ENCODE data around the gene MKS1.

Gene MKS1

GRCh38 chr17:58219007-58219788 lies at the start of gene MKS1:
MKS1 (minus strand) TSS chr17:58219255; CDS start chr17:58219230, 25 bp downstream.
- DNase-seq: peak; percentile 83

GRCh38 chr17:58268326-58268725 lies 49.3 kb upstream of the MKS1 start:
- DNase-seq: no peak

- no peak for DNase-seq
Measured at GRCh38 chr17:58267347-58268324, 48.6 kb upstream of the MKS1 start.

DNA sequence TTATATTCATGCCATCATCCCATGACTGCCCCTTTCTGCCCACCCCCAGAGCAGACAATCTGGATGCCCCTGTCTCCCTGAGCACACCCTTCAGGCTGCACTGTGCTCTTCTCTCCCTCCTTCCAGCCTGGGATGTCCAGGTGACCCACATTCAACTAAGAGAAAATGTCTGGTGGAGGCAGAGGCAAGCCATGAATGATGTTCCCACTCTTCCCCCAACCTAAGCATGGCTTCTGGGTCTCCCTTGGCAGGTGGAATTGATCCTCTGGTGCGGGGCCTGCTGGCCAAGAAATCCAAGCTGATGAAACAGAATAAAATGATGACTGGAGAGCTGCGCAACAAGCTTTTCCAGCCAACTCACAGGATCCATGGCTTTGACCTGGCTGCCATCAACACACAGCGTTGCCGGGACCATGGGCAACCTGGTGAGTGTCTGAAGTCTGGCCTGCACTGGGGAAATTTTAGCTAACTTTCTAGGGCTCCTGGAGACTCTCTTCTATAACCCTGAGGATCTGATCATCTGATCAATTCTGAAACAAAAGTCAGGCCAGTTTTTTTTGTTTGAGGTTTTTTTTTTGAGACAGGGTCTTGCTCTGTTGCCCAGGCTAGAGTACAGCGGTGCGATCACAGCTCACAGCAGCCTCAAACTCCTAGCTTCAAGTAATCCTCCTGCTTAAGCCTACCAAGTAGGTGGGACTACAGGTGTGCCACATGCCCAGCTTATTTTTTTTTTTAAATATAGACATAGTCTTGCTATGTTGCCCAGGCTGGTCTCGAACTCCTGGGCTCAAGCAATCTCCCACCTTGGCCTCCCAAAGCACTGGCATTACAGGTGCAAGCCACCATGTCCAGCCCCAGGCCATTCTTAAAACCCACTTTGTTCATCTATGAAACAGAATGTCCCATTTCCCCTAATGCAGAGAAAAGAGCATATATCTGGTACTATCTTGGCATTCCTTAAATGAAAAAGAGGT lies 47.1 kb upstream of the MKS1 start:
- no peak for DNase-seq

GRCh38 chr17:58265271-58265670 lies 46.2 kb upstream of the MKS1 start:
- DNase-seq: no peak

- DNase-seq: no peak
Measured at GRCh38 chr17:58264407-58265103, 45.5 kb upstream of the MKS1 start.

GRCh38 chr17:58263773-58264172 lies 44.7 kb upstream of the MKS1 start:
- DNase-seq: no peak

DNA sequence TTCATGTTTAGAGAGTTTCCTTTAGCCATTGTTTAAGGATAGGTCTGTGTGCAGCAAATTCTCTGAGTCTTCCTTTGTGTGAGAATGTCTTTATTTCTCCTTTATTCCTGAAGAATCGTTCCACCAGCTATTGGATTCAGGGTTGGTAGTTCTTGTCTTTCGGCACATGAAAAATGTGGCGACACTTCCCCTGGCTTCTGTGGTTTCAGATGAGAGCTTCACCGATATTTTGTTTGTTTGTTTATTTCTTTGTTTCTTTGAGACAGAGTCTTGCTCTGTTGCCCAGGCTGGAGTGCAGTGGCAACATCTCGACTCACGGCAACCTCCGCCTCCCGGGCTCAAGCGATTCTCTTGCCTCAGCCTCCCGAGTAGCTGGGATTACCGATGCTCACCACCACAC lies 43.1 kb upstream of the MKS1 start:
- no peak for DNase-seq

DNA sequence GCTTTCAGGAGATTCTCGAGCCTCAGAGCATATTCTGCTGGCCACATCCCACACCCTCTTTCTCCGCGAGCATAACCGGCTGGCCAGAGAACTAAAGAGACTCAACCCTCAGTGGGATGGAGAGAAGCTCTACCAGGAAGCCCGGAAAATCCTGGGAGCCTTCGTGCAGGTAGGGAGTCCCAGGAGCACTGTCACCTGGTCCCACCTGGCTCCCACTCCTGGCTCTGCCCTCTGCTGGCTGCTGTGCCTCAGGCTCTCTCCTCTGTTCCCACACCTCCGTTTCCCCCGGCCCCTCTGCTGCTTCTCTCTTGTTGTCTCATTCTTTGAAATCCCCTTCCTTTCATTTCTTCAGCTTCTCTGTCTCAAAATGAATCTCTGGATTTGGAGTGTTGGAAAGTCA lies 35.7 kb upstream of the MKS1 start:
- DNase-seq: no peak

DNA sequence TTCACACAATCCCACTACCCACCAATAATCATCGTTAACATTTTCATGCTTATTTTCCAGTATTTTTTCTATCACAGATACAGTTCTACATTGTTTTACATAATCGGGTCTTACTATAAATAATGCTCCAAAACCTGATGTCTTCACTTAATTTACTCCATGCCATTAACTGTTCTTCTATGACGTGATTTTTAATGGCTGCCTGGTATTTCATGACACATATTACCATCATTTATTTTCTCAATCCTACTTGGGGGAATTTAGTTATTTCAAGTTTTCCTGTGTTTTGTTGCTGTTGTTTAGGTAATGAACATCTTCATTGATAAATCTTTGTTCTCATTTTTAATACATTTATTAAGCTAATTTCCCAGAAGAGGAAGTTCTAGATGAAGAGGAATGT lies 34.0 kb upstream of the MKS1 start:
- no peak for DNase-seq

DNA sequence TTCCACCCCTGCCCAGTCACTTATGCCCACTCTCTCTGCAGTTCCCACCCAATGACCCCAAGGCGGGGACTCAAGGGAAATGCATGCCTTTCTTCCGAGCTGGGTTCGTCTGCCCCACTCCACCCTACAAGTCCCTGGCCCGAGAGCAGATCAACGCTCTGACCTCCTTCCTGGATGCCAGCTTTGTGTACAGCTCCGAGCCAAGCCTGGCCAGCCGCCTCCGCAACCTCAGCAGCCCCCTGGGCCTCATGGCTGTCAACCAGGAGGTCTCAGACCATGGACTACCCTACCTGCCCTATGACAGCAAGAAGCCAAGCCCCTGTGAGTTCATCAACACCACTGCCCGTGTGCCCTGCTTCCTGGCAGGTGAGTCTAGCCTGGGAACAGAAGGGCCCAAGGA lies 33.1 kb upstream of the MKS1 start:
- no peak for DNase-seq

- no peak for DNase-seq
Measured at GRCh38 chr17:58250344-58251011, 31.4 kb upstream of the MKS1 start.

DNA sequence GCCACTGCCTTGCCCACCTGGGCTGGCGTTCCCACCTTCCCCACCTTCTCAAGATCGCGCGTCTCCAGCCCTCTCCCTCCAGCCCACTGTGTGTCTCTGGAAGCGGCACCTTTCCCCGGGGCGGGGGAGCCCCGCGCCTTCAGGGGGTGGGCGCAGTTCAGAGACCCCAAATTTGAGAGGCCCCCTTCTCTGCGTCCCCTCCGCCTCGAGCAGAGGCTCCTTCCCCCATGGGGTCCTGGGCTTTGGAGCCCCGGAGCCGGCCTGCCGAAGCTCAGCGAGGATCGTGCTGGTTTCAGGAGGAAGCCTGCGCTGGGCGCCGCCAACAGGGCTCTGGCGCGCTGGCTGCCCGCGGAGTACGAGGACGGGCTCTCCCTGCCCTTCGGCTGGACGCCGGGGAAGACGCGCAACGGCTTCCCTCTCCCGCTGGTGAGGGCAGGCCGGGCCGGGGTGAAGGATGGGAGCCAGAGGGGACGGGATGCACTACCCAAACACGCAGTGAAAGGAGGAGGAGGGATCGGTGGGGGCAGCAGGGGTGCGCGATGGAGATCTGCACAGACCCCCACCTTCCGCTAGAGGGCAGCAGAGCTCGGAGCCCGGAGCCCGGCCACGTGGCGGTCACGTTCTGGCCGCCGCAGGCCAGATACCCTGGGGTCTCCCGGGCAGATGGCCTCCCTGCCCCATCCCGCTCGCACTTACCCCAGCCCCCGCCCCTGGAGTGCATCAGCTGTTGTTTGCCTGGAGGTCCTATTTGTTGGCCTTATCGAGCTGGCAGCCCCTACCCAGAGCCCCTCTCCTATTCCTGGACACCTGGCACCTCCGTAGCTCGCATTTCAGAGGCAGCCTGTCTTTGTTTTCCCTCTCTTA lies 30.4 kb upstream of the MKS1 start:
- peak; percentile 42 for DNase-seq

DNA sequence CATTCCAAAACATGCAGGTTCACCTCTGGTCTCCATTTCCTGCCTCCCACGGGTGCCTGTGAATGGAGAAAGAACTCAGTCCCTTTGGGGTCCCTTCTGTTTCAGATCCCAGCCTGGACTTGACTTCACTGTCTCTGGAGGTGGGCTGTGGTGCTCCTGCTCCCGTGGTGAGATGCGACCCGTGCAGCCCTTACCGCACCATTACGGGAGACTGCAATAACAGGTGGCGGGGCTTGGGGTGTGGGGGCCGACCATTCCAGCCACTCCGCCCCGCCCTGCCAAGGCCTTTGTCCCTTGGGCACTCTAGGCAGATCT lies 29.9 kb upstream of the MKS1 start:
- no peak for DNase-seq

DNA sequence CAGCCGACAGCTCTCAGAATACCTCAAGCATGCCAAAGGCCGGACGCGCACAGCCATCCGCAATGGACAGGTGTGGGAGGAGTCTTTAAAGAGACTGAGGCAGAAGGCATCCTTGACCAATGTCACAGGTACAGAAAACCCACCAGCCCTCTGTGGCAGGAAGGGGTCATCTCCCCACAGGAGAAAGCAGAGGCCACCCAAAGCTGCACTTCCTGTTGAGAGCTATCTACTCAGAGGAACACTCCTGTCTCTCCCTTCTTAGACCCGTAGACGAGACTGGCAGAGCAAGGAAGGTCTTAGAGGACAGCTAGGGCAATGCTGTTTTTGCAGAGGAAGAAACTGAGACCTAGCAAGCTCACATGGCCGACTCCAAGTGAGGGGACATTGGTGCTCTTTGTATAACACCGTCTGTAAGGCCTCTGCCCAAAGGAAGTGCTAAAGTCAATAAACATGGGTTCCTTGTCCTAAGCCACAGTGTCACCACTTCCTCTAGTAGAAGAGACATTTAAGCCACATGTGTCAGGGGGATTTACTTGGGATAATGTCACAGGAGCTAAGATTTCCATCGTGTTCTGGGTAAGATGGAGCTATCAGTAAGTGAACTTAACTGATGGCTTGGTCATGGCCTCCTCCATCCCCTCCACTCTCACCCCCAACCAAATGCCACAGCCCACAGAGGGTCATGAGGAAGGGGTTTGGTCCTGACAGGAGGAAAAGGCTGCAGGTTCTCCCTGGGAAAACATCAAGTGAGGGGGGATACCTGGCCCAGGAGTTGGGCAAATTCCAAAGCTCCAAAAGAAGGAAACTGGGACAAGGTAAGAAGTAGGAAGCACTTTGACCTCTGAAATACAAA lies 28.7 kb upstream of the MKS1 start:
- no peak for DNase-seq

- no peak for DNase-seq
Measured at GRCh38 chr17:58246781-58247180, 27.7 kb upstream of the MKS1 start.

DNA sequence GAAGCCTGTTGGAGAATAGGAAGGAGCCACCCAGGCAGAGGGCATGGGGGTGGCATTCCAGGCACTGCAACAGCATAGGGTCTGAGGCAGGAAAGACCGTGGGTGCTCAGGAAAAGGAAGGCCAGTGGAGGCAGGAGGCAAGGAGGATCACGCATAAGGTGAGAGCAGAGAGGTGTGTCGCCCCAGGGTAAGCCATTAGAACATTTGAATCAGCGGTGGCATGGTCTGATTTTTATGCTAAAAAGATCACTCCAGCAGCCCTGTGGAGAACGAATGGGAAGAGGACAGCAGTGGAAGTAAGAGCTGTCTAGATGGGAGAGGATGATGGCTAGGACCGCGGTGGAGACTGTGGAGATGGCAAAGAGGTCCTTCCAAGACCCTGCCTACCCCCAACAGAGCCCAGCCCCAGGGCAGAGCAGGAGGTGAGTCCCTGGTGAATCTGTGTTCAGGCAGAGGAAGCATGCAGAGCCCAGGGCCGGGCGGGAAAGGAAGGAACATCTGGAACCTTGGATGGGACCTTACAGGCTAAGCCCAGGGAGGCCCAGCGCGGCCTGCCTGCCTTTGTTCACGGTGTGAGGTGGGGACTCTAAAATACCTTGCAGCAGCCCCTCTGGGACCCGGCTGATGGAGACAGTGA lies 27.2 kb upstream of the MKS1 start:
- DNase-seq: no peak

- no peak for DNase-seq
Measured at GRCh38 chr17:58245428-58246103, 26.5 kb upstream of the MKS1 start.

DNA sequence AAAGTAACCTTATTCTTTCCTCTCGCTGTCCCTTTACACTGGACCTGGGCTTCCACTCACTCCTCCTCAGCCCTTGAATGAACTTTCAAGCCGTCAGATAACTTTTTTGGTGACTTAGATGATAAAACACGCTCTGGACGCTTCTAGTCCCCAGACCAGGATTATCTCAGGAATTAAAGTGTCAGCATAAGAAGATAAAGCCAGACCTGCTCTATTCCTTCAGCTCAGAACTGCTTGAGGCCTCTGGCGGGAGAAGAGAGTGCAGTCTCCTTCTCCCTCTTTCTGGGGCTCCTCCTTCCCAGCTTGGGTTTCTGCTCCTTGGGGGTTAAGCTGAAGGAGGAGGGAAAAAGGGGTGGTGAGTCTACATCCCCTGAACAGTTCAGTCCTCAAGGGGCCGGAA lies 25.9 kb upstream of the MKS1 start:
- no peak for DNase-seq
